M059J (cell line): ENCODE measurements around the gene TUBAL3. TPM values are rescaled to one million over a fixed set of nuclear protein-coding genes. Genes with fewer than 3 reads are reported as not detected.

Experiments used
- DNase-seq: peaks from one replicate; pipeline ENCODE4 v3.0.0-alpha.2; 2012; ENCODE audit warnings: low read depth
- total RNA-seq: library from RNA; depleted of rRNA; stranded (reverse); fragments of >200 nt; shearing (Covaris generic); gene quantifications from 2 replicates; pipeline ENCODE4 v1.2.3, GENCODE V29; 2014; rRNA removed

The TUBAL3 gene
- total RNA-seq, result not detected in 2 replicates

- DNase-seq, result no peak
These were observed at the start of gene TUBAL3 for GRCh38 chr10:5404208-5405041. Gene TUBAL3 (minus strand): TSS chr10:5404828. CDS start chr10:5404792, 36 bp downstream.

DNA sequence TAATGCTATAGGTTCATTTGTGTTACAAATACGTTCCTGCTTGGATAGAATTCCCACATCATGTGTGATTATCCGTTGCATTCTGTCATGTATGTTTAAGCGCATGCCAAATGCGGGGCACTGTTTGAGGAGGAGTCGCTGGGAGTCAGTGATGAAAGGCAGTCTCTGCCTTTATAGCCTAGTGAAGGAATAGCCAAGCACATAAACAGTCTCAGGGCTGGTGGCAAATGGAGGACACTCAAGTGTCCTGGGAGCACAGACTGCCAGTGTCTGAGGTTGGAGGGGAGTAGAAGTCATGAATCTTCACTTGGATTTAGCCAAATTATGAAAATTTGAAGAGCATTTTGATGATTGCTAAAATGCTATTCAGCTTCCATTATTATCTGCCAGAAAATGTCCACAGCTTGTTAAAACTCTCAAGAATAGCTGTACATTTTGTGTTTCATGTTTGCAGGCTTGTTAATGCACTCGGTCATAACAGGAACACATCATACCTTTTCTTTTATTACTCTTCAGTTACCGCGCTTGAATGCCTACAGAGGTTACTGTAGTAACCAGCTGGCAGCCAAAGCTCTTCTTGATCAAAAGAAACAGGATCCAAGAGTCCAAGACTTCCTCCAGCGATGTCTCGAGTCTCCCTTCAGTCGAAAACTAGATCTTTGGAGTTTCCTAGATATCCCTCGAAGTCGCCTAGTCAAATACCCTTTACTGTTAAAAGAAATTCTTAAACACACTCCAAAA lies 49.3 kb upstream of the TUBAL3 start:
- no peak for DNase-seq

DNA sequence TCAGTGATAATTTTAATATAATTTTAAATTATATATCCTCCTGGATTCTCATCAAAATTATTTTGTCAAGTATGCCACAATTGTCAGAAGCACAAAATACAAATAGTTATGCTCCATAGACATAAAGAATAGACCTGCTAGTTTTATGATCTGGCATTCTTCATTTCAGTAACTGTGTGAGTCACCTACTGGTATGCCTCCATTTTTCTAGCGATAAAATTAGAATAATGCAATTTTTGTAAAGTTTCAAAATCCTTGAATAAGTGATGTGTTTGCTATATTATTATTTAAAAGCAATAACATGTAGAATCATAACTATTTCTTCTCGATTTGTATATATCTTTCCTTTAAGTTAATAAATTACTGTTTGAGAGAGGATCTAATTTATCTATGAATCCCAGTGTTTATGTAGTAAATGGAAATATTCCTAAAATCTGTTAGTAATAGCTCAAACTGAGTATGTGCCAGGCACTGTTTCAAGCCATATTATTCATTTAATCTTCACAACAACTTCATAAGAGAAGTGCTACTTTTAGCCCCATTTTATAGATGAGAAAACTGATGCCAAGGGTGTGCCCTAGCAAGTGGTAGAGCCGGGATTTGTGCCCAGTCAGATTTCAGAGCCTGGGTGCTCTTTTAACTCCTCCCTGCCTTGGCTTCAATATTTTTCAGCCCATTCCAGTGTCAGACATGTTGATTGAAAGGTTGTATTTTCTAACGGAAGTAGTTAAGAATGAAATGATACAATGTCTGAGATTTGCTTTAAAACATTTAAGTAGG lies 46.2 kb upstream of the TUBAL3 start:
- no peak for DNase-seq

- DNase-seq, result no peak
These were observed 45.2 kb upstream of the TUBAL3 start for GRCh38 chr10:5449823-5450222.

GRCh38 chr10:5449227-5449626 lies 44.6 kb upstream of the TUBAL3 start:
- DNase-seq, result no peak

- no peak for DNase-seq
These were observed 43.8 kb upstream of the TUBAL3 start for GRCh38 chr10:5448333-5449001.

GRCh38 chr10:5447611-5448071 lies 43.0 kb upstream of the TUBAL3 start:
- DNase-seq, result peak; percentile 12

DNA sequence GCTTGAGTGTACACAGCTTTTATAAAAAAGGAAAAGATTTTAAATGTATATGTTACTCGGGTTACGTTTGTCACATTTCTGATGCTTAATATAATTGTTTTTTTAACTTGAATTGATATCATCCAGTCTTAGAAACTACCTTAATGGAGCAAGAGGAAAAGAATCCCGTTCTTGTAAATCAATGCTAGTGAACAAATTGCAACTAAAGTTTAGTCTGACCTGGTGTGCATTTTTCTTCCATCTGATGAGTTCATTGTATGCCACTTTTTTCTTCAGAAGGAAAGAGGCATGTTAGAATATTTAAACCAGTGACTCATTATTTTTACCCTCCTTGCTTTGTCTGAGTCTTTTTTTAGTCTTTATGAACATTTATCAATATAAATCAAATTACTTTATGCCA lies 42.4 kb upstream of the TUBAL3 start:
- no peak for DNase-seq

GRCh38 chr10:5446390-5446926 lies 41.8 kb upstream of the TUBAL3 start:
- no peak for DNase-seq

- DNase-seq, result no peak
These were observed 40.4 kb upstream of the TUBAL3 start for GRCh38 chr10:5445006-5445405.

DNA sequence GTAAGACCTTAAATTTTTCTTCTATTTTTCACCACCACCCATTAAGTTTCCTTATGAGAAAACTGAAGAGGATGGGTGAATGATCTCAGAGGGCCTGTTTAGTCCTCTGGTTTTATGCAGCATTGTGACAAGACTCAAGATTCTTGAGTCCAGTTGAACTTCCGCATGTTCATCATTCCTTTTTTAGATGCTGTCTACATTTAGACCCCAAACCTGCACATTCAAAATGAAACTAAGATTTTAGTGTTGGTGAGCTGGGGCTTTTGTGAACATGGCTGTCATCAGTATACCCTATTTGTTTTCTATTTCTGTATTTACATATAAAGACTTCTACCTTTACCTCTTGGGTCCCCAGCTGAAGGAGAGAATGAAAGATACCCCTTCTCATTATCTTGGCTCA lies 38.8 kb upstream of the TUBAL3 start:
- DNase-seq, result no peak

- no peak for DNase-seq
These were observed 38.4 kb upstream of the TUBAL3 start for GRCh38 chr10:5442990-5443370.

GRCh38 chr10:5442065-5442989 lies 37.7 kb upstream of the TUBAL3 start:
- DNase-seq, result peak; percentile 39

- DNase-seq, result no peak
These were observed 36.5 kb upstream of the TUBAL3 start for GRCh38 chr10:5441106-5441505.

DNA sequence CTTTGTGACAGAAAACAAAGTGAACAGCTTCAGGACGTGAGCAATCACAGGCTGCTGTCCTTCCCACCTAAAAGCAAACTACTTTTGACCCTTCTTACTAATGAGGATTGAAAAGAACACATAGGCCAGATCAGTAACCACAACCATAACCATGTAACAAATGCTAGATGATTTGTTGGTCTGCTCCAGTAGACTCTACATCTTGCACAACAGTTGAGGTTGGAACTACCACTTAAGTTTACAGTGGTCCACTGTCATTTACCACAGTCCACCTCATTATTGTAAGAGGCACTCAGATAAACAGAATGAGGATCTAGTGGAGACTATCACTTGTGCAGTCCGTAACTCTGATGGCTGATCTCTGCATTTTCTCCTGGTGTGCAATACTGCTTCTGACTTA lies 35.6 kb upstream of the TUBAL3 start:
- DNase-seq, result no peak

GRCh38 chr10:5435328-5435727 lies 30.7 kb upstream of the TUBAL3 start:
- DNase-seq, result no peak

- DNase-seq, result peak; percentile 66
These were observed 29.6 kb upstream of the TUBAL3 start for GRCh38 chr10:5434017-5434753.

GRCh38 chr10:5433182-5433581 lies 28.6 kb upstream of the TUBAL3 start:
- DNase-seq, result no peak

- DNase-seq, result no peak
These were observed 23.5 kb upstream of the TUBAL3 start for GRCh38 chr10:5428133-5428532.

- no peak for DNase-seq
These were observed 20.1 kb upstream of the TUBAL3 start for GRCh38 chr10:5424751-5425150.
